HG03175 (cell line): Measurements from ENCODE around the gene GAPDH.
A peak's percentile ranks its signal among the peaks of the same experiment; 100 is the strongest.
"Not testable (repeated sequence)": the region's sequence is repeated elsewhere in the genome, so short reads cannot be mapped to it uniquely, and the experiment has no call there.

Source experiments
- ATAC-seq: cut with Tn5 transposase; IDR thresholded peaks from one replicate; pipeline ENCODE4 v1.9.1; 2021; ENCODE audit warnings: mild to moderate bottlenecking, moderate library complexity; ENCODE audit not compliant: unreplicated experiment

The GAPDH gene

DNA sequence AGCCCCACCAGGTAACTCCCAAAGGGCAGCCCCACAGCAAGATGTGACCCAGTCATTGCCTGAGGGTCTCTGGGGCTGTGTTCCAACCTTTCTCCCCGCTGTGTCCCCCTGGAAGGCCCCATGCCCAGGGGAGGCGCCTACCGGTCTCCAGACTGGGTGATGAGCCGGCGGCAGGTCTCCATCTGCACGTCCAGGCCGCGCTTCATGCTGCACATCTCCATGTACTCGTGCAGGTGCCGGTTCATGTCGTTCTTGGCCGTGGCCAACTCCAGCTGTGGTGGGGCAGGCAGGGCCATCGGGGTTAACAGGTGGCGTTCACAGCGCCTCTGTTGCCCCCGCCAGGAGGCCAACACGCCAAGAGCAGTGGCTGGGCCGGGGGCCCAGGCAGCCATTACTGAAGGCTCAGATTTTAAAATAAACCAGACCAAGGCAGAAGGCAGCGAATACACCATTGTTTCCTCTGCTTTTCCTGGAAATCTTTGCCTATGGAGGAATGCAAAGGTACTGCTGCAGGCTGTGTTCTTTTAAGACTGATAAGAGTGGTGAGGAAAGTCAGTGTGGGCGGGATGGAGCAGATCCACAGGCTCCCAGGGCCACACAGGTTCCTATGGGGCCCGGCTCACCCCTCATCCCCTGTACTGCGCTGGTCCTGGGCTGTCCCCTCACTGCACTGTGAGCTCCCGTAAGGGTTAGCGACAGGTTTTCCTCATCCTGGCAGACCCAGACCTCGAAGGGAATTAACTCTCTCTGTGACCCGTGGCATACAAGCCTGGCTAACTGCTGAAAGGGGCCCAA is 7.3 kb downstream of the GAPDH start:
- ATAC-seq = no peak

DNA sequence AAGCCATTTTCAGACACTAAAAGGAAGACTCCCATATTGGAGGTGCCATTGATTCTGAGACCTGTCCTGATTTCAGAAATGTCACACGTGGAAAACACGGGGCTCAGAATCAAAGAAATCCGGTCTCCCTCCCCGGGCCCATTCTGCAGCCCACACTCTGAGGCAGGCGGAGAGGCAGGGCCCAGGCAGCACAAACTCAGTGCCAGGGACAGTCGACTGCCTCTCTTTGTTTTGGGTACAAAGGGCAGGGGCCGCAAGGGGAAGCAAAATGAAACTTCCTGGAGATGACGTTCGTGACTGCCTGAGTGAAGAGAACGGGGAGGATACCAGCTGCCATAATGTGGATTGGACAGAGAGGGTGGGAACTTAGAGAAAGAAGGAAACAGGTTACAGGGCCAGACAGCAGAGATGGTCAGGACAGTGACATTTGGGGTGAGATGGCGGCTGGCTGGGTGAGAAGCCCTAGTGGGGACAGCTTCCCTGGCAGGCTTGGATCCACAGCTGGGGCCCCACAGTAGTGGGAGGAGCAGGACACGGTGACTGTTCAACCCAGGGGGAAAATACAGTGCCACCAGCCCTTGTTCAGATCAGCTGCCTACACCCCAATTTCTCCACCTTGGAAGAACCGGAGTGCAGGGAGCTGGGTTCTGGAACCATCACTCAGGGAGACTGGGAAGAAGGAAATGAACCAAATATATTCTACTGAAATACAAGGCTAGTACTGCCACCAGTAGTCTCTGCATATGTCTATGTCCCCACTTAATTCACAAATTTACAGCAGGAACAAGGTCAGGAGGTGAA is 8.1 kb downstream of the GAPDH start:
- ATAC-seq = no peak

DNA sequence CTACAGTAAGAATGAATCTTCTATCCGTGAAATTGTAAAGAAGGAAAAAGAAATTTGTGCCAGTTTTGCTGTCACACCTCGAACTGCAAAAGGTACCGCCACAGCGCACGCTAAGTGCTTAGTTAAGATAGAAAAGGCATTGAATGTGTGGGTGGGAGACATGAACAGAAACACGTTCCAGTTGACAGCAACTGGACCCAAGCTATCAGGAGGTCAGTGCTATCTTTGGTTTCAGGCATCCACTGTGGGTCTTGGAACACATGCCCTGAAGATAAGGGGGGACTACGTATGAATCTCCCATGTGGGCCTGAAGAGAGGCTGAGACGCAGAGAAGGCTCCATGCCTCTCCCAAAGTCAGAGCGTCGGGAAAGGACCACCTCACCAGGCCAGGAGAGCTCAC is 11.7 kb downstream of the GAPDH start:
- ATAC-seq = no peak

DNA sequence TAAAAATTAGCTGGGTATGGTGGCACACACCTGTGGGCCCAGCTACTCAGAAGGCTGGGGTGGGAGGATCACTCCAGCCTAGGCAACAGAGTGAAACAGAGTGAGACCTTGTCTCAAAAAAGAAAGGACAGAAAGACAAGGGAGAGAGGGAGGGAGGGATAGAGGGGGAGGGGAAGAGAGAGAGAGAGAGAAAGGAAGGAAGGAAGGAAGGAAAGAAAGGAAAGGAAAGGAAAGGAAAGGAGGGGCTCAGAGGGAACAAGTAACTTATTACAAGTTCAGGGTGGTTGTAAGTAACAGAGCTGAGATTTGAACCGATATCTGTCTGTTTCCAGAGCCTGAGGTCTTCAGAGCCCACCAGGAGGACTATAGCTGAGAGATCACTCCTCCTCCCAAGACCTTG is 13.2 kb downstream of the GAPDH start:
- no peak for ATAC-seq

DNA sequence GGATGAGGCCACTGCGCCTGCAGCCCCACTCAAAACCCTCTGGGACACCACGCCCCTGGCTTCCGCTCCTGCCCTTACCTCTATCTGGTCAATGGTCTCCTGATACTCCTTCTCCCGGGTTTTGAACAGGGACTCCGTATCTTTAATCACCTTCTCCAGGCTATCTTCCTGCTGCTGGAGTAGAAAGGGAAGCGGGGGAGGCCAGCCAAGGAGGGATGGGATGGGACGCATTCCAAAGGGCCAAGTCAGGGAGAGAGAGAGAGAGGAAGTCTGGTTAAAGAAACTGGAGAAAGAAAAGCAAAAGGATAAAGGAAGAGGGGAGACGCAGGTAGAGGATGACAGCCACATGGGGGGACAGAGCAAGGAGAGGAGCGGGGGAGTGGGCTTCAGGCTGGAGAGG is 13.7 kb downstream of the GAPDH start:
- ATAC-seq = no peak

DNA sequence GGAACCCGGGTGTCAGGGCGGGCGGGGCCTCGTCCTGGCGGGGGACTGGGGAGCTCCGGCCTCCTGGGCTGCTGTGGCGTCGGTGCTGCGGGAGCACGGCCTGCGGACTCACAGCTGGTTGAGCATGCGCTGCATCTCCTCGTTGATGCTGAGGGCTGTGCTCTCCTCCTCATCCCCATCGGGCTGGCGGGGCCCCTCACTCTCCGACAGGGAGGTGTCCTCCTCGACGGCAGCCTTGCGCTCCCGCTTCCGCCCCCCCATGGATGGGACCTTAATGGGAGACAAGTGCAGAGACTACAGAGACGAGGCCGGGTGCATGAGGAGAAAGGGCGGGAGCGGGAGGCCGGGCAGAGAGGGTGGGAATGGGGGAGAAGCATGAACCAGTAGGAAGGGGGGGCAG is 14.2 kb downstream of the GAPDH start:
- ATAC-seq = no peak

DNA sequence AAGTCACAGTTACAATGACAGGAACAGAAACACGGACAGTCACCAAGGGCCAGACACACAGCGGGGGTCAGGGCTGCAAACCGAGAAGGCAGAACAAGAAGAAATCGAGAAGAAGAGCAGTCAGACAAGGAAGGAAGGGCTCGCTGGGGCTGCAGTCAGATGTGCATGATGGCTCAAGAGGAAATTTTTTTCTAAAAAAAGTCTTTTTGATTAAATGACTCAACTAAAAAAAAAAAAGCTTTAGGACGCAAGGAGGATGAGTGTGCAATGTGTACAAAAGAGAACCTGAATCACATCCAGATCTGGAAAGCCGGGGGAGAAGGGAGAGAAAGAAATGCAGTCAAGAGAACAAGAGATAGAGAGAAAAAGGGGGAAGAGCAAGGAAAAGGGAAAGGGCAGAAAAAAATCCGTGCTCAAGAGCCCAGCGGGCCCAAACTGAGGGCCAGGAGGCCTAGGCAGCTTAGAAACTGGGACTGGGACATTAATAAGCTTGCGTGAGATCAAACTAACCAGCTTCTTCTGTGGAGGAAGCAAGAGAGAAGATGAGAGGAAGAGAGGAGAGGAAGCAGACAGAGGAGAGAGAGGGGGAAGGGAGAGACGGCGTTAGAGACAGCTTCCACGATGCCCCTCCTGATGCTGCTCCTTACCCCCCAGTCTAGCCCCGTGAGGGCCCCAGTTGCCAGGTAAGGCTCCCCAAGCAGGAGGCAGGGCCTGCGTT is 14.8 kb downstream of the GAPDH start:
- ATAC-seq = no peak

DNA sequence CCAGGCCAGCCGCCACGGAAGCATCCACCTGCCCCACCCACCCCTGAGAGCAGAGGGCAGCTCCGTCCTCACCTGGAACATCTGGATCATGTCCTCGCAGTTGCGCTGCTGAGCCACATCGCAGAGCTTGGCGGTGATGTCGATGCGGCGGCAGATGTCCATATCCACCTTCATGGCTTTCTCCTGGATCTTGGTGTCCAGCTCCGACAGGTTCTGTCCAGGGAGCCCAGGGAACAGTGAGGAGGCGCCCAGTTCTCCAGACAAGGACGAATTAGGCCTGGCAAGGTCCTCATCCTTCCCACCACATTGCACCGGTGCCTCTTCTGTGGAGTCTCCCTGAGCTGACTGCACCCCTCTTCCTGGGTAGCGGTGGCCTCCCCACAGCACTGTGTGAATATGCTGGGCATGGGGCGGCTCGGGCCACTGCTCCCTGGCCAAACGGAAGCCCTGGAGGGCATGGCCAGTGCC is 15.4 kb downstream of the GAPDH start:
- ATAC-seq = no peak

DNA sequence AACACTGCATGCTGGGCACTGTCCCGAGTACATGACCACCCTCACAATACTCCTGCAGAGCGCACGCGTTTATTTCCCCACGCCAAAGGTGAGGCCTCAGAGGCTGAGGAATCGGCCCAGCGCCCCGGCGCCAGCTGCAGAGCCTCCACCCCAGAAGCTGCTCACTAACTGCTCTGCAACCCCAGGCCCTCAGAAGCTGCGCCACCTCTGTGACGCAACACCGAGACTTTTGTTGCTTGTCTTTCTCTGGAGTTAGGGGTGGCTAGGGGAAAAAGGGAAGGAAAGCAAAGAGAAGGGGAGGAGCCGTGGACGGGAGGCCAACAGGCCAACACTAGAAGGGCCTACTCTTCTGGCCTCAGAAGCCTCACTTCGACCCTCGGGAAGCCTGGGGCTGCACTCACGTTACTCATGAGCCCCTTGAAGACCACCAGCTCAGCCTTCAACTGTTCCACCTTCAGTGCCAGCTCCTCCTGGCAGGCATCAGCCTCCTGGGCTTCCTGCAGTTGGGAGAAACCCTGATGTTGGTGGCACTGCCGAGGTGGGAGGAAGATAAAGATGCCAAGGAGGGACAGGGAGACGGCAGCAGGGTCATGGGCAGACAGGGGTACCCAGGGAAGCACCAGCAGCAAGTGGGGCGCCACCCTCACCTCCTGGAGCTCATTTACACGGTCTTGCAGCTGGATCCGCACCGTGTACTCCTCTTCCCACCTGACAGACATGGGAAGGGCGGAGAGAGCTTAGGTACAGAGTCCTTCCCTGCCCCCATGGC is 16.2 kb downstream of the GAPDH start:
- ATAC-seq = no peak

DNA sequence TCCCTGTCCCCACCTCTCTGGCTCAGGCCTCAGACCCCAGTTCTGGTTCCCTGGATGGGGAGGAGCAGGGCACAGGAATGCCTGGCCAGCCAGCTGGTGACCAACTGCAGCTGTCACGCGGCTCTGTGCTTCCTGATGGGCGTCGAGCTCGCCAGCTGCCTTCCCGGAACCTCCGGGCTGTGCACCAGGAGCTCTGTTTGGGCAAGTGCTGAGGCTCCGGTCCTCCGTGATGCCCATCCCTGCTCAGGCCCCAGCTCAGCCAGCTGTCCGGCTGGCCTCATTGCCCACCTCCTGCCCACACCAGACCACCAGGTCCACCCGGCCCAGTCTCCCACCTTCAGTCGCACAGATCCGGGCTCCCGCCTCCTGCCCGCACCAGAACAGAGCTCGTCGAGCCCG is 16.7 kb downstream of the GAPDH start:
- no peak for ATAC-seq

DNA sequence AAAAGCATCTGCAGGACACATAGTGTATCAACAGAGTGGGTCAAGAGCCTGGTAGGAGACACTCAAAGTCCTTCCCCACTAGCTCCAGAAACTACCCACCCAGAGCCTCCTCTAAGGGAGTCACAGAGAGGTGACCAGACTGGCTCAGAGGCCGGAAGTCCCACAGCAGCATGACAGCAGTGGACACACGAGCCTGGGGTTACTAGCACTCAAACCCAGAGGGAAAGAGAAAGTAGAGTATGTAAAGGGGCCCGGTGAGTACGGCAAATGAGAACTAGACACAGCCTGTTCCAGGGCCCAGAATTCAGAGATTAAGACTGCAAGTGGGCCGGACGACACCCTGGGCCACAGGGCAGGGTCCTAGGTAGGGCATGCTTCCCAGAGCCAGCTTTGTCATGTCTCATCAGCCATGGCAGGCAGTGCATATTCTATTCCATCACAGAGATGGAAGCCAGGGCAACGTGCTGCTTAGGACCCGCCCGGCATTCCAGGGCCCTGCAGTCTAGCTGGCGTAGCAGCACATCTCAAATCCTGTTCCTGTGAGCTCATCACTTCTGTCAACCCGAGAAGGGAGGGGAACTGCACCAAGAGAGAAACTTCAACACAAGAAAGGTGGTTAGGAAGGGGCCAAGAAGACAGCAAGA is 17.3 kb downstream of the GAPDH start:
- no peak for ATAC-seq

DNA sequence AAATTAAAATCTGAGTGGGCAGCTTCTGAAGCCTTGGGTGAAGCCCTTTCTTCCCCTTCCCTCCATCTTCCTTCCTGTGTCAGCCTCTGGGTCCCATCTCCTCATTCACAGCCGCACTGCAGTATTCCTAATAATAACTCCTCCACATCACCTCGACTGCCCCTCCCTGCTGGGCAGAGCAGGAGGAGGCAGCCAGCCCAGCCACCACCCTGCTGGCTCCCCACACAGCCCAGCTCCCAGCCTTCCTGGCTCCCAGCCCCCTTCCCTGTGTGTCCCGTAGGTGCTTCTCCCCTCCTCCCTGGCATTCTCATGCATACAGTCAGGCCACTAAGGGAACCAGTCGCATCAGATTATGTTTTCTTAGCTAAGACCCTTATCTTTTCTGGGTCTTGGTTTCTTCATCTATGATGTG is 17.8 kb downstream of the GAPDH start:
- ATAC-seq = no peak

DNA sequence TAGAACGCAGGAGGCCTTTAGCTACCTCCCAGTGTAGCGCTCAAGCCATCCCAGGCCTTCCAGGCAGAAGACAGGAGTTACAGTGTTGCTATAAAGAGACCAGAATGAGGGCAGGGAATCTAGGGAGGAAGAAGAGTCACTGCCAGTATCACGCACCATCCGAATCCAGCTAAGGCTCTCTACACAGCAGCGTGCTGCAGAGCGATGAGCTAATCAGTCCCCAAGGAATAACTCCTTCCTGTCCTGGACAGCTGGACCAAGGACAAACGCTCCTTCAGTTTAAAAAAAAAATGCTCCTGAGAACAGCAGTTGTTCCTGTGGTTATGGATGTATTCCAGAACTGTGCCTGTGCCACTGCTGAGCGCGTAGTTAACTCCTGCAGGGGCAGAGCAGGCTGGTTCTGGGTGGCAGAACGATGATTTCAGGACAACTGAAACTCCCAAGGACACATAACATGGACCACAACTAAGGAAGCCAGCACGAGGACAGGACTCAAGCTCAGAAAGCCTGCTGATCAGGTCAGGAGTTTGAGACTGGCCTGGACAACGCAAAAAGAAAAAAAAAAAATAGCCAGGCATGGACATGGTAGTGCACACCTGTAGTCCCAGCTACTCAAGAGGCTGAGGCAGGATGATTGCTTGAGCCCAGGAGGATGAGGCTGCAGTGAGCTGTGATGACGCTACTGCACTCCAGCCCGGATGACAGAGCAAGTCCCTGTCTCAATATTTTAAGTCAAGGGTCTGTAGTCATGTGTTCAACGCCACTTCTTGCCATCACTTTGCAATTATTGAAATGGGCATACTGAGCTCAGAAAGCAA is 18.9 kb downstream of the GAPDH start:
- no peak for ATAC-seq

DNA sequence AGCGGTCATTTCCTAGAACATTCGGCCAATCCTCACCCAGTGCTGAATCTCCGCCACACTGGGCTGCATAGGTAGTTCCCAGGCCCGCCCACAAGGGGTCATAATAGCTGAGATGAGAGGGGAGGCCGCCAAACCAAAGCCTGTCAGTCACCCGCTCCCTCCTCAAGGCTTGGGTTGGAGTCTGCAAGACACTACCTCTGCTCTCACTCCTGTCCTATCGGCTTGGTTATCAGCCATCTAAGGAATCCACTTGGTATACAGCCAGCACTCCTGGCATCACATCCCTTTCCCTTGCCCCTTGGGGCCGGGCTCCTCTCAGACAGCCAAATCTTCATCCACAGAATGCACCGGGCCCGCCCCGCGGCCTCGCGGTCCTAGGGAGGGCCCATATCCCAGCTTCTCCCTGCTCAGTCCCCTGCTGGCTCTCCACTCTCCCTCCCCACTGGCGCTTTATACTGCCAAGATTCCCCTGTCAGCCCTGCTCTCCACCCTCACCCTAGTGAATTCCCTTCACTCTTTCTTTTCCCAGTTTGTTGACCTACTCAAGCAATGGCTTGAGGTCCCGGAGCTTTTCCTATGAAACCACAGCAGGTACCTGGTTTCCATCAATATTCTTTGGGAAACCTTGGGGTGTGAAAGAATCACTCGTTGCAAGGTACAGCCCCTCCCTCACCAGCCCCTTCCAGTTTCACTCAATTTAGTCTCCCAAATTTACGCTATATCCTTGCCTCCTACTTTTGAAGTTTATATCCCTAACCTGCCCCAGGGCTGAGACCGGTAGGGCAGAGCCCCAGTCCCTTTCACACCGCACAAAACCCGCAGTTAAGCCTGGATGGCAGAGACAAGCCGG is 20.1 kb downstream of the GAPDH start:
- peak; percentile 69 for ATAC-seq

DNA sequence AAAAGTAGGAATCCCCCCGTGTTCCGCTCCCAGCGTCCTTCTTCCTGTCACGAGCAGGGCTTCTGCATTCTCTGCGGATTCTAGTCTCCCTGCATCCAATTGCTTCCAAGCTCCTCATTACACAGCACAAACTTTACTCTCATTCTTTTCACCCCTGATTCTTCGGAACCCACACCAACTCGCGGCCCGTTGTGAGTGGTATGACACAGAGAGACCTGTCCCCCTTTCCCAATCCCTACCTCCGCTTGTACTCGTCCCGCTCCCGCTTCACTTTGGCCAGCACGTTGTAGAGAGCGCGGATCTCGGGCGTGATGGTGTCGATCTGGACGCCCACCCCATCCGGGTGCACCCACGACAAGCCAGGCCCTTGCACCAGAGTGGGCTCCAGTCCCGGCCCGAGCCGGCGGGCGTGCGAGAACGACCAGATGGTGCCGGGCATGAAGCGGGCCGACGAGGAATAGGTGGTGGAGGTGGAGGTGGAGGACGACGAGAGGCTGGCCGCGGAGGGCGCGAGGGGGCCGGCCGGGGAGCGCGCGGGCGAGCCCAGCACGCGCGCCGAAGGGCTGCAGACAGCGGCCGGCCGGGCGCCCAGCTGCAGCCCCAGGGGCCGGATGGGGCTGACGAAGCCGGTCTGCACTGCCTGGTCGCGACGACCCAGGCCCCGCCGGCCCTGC is 20.8 kb downstream of the GAPDH start:
- ATAC-seq = peak; percentile 8

DNA sequence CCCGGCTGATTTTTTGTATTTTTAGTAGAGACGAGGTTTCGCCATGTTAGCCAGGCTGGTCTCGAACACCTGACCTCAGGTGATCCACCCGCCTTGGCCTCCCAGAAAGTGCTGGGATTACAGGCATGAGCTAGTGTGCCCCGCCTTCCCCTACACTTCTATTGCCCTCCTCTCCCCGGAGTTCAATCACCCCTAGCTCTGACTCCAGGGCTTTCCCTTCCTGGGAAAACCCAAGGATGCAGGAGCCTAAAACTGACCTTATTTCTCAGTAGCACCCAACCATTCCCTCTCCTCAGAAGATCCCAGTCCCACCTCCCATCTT is 22.1 kb downstream of the GAPDH start:
- ATAC-seq = not testable (repeated sequence)

DNA sequence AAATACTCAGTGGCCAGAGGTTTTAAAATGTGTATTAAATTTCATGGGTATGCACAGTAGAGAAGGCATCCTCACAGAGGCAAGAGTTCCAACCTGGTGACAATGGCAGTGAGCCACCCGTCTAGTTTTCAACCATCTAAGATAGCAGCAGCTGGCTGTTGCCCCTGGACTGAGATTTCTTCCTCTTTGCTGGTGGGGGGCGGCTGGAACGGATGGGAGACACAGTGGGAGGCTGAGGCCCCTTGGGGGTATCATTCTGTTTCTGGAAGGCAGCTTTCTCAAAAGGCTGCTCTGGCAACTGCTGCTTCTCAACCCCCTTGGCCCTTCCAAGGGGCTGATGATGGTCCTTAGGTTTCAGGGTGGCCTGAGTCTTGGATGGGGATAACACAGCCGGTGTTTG is 22.5 kb downstream of the GAPDH start:
- ATAC-seq = no peak
